Skin of body (tissue), 2 donors: ENCODE measurements around the gene OR4C5. TPM values are rescaled to one million over a fixed set of nuclear protein-coding genes. Genes with fewer than 3 reads are reported as not detected.
"Not testable (repeated sequence)": the region's sequence is repeated elsewhere in the genome, so short reads cannot be mapped to it uniquely, and the experiment has no call there.

Experiments used
- DNase-seq: peaks from one replicate; lab custom pipeline; 2025; lab: John Stamatoyannopoulos, UW
- total RNA-seq: library from RNA; depleted of rRNA; stranded (reverse); fragments of >200 nt; gene quantifications from one replicate; pipeline ENCODE4 v1.2.3, GENCODE V29; 2014

OR4C5 gene
- total RNA-seq: not detected

- DNase-seq: no peak
Measured at GRCh38 chr11:48366365-48366764, at the start of gene OR4C5. Gene OR4C5 (minus strand): TSS chr11:48366465. CDS start chr11:48366465, 0 bp downstream.

GRCh38 chr11:48384670-48385069, 18.4 kb upstream of the OR4C5 start:
- DNase-seq: no peak

GRCh38 chr11:48384151-48384550, 17.9 kb upstream of the OR4C5 start:
- DNase-seq: not testable (repeated sequence)

- DNase-seq: not testable (repeated sequence)
Measured at GRCh38 chr11:48361289-48361688, 5.0 kb downstream of the OR4C5 start.

GRCh38 chr11:48354677-48355076, 11.6 kb downstream of the OR4C5 start:
- no peak for DNase-seq

- DNase-seq: no peak
Measured at GRCh38 chr11:48354013-48354412, 12.3 kb downstream of the OR4C5 start.

GRCh38 chr11:48346286-48346685, 20.0 kb downstream of the OR4C5 start:
- not testable (repeated sequence) for DNase-seq

GRCh38 chr11:48342505-48342904, 23.8 kb downstream of the OR4C5 start:
- DNase-seq: not testable (repeated sequence)

GRCh38 chr11:48341466-48341865, 24.8 kb downstream of the OR4C5 start:
- no peak for DNase-seq

- not testable (repeated sequence) for DNase-seq
Measured at GRCh38 chr11:48324620-48325019, 41.6 kb downstream of the OR4C5 start, which contains the start of gene OR4C3. Gene OR4C3 (plus strand): TSS chr11:48324920. CDS start chr11:48325022, 102 bp downstream.

GRCh38 chr11:48319813-48320212, 46.5 kb downstream of the OR4C5 start:
- DNase-seq: not testable (repeated sequence)

Other genes with a start within 250 kb of the OR4C5 start
- not detected for gene OR4B1, start 149.7 kb downstream of the OR4C5 start, total RNA-seq
- not detected for gene OR4X2, start 121.4 kb downstream of the OR4C5 start, total RNA-seq
- gene OR4X1, start 102.6 kb downstream of the OR4C5 start, total RNA-seq: not detected
- gene OR4S1, start 60.2 kb downstream of the OR4C5 start, total RNA-seq: not detected
- not detected for gene OR4C3, start 41.5 kb downstream of the OR4C5 start, total RNA-seq
- gene OR4A47, start 122.3 kb upstream of the OR4C5 start, total RNA-seq: not detected